K562 (cell line): ENCODE results near the gene KIT. TPM values are rescaled to one million over a fixed set of nuclear protein-coding genes. Genes with fewer than 3 reads are reported as not detected.

Experiments used
- ATAC-seq: fragments of 200-7000 bp; cut with Tn5 transposase; 3 replicates; pipeline ENCODE4 v1.9.1; 2020; ENCODE audit warnings: moderate library complexity
- BruUV-seq: library from RNA; stranded (reverse); fragments of 400-500 nt; replicated peaks from 2 replicates; lab custom pipeline; 2021; lab: Mats Ljungman, UMichigan
- CTCF ChIA-PET: fragments of 300-600 bp; formaldehyde crosslinking; extraction: SDS; loops from one replicate; lab custom pipeline; 2021; ENCODE audit warnings: low intra/inter-chr PET ratio; lab: Yijun Ruan, JAX
- POLR2A ChIA-PET: fragments of 300-600, 350-650 bp; sonication (Branson Sonifier 250); formaldehyde crosslinking; extraction: SDS; loops from one replicate; lab custom pipeline; 2021; ENCODE audit warnings: antibody characterized with exemption, inconsistent platforms; lab: Yijun Ruan, JAX
- DNase-seq, 4 experiments: peaks; one replicate each; pipeline versions ENCODE4 v3.0.0 to v3.0.0-alpha.2; 2011 to 2018; ENCODE audit warnings: low spot score in 3 of 4, mixed read lengths in 3 of 4; ENCODE audit errors: extremely low read depth in 1 of 4
- FAIRE-seq: peaks from 2 replicates; lab custom pipeline; 2011; peaks lifted over from hg19 to GRCh38; lab: Jason Lieb, UNC
- H2AFZ ChIP-seq: 2 replicates; pipeline ENCODE4 v1.6.0; 2011; ENCODE audit warnings: low read depth, low read length, control low read depth, inconsistent platforms
- H3K27ac ChIP-seq: fragments of 200-600 bp; 3 replicates; pipeline ENCODE4 v1.8.0; 2011; ENCODE audit warnings: low read depth, mild to moderate bottlenecking, control low read depth, inconsistent platforms, low read length, moderate library complexity, mixed read lengths; ENCODE audit errors: extremely low read depth
- H3K27me3 ChIP-seq, 2 experiments: fragments of 300-600 bp in 1 of 2; 2 replicates in 1 of 2; 3 replicates in 1 of 2; pipeline versions ENCODE4 v1.6.0 to v1.8.0; 2011; ENCODE audit warnings: inconsistent platforms in 2 of 2, low read length in 2 of 2, mild to moderate bottlenecking in 1 of 2, mixed read lengths in 1 of 2, moderate library complexity in 1 of 2; ENCODE audit not compliant: control insufficient read depth in 2 of 2, insufficient read depth in 2 of 2
- H3K36me3 ChIP-seq: fragments of 300-600 bp; 3 replicates; pipeline ENCODE4 v1.8.0; 2011; ENCODE audit warnings: mild to moderate bottlenecking, low read length, inconsistent platforms; ENCODE audit not compliant: control insufficient read depth, insufficient read depth
- H3K4me1 ChIP-seq, 2 experiments: fragments of 200-600 bp in 1 of 2; replicated peaks in 1 of 2; 2 replicates in 1 of 2; 3 replicates in 1 of 2; pipeline versions ENCODE4 v1.5.1 to v1.8.0; 2011; ENCODE audit warnings: inconsistent platforms in 2 of 2, low read length in 2 of 2, mild to moderate bottlenecking in 1 of 2, mixed read lengths in 1 of 2, moderate library complexity in 1 of 2; ENCODE audit not compliant: control insufficient read depth in 2 of 2, insufficient read depth in 2 of 2
- H3K4me2 ChIP-seq: 2 replicates; pipeline ENCODE4 v1.6.1; 2011; ENCODE audit warnings: low read length, control low read depth, inconsistent platforms, mixed read lengths; ENCODE audit not compliant: insufficient read depth
- H3K4me3 ChIP-seq: fragments of 200-600 bp; sonication (generic), shearing (Covaris generic); 2 replicates; pipeline ENCODE4 v1.5.1; 2016; ENCODE audit warnings: control low read depth, inconsistent platforms
- H3K79me2 ChIP-seq: fragments of 200-600 bp; 3 replicates; pipeline ENCODE4 v1.8.0; 2011; ENCODE audit warnings: low read length, inconsistent platforms; ENCODE audit not compliant: control insufficient read depth, insufficient read depth
- H3K9ac ChIP-seq, 2 experiments: 2 replicates each; pipeline versions ENCODE4 v1.6.0 to v1.6.1; 2011; ENCODE audit warnings: low read depth in 2 of 2, low read length in 2 of 2, control low read depth in 1 of 2, inconsistent platforms in 1 of 2, mild to moderate bottlenecking in 1 of 2, mixed read lengths in 1 of 2; ENCODE audit not compliant: insufficient read depth in 1 of 2
- H3K9me1 ChIP-seq: one replicate; pipeline ENCODE4 v1.6.0; 2011; ENCODE audit warnings: inconsistent platforms, mild to moderate bottlenecking, low read length, moderate library complexity; ENCODE audit not compliant: control insufficient read depth, insufficient read depth
- H3K9me3 ChIP-seq: replicated peaks from 2 replicates; pipeline ENCODE4 v1.5.1; 2011; ENCODE audit warnings: low read depth, low read length, inconsistent platforms; ENCODE audit not compliant: control insufficient read depth, insufficient read depth
- H4K20me1 ChIP-seq: replicated peaks from 2 replicates; pipeline ENCODE4 v1.6.1; 2011; ENCODE audit warnings: low read length, inconsistent platforms, mixed read lengths; ENCODE audit not compliant: control insufficient read depth, insufficient read depth
- IFI16 ChIP-seq: fragments of 250-450 bp; sonication (Bioruptor Pico); IDR thresholded peaks from 2 replicates; pipeline ENCODE4 v2.1.2; 2022; ENCODE audit warnings: mild to moderate bottlenecking, inconsistent platforms
- MAZ ChIP-seq, 2 experiments: fragments of 450-650 bp in 1 of 2; sonication (generic) in 1 of 2; formaldehyde crosslinking; IDR thresholded peaks in 1 of 2; conservative IDR thresholded peaks in 1 of 2; 2 replicates each; pipeline versions ENCODE4 v1.4.0 to v1.5.0; 2020; ENCODE audit warnings: mild to moderate bottlenecking in 1 of 2, missing genetic modification reagents in 1 of 2
- NCOA4 ChIP-seq: fragments of 450-650 bp; IDR thresholded peaks from 2 replicates; pipeline ENCODE4 v1.6.1; 2018; ENCODE audit warnings: mild to moderate bottlenecking; ENCODE audit not compliant: partially characterized antibody
- SIN3A ChIP-seq, 2 experiments: fragments of 150-350 bp in 1 of 2; IDR thresholded peaks; 2 replicates each; pipeline ENCODE4 v1.6.1; 2011 to 2016; ENCODE audit warnings: borderline replicate concordance in 2 of 2, low read depth in 2 of 2, low read length in 2 of 2, mild to moderate bottlenecking in 2 of 2, moderate library complexity in 2 of 2; ENCODE audit not compliant: control insufficient read depth in 1 of 2
- ZC3H4 ChIP-seq: sonication (generic); formaldehyde crosslinking; IDR thresholded peaks from 2 replicates; pipeline ENCODE4 v1.9.0; 2021; ENCODE audit warnings: missing genetic modification reagents, borderline replicate concordance
- ZNF3 ChIP-seq: fragments of 250-450 bp; sonication (Bioruptor Pico); IDR thresholded peaks from 2 replicates; pipeline ENCODE4 v1.5.0; 2021; ENCODE audit warnings: mild to moderate bottlenecking, moderate library complexity
- ZNF41 ChIP-seq: fragments of 250-450 bp; sonication (Bioruptor Pico); conservative IDR thresholded peaks from 2 replicates; pipeline ENCODE4 v1.4.0; 2020; ENCODE audit warnings: mild to moderate bottlenecking
- WGBS: fragments of 100-300 bp; shearing (Covaris generic); methylation state at CpG from one replicate; pipeline ENCODE4 v1.1.6; 2016; ENCODE audit warnings: low coverage, mixed read lengths; ENCODE audit not compliant: insufficient coverage; ENCODE audit errors: missing lambda C conversion rate; 5-methylcytosine and 5-hydroxymethylcytosine counted together
- in situ Hi-C: fragments of 300-500 bp; cut with MboI; formaldehyde crosslinking; loops from 4 replicates; pipeline ENCODE4 v1.15.0; 2018; ENCODE audit warnings: inconsistent platforms, mixed read lengths
- intact Hi-C: fragments of 100-400 bp; cut with micrococcal nuclease; formaldehyde crosslinking; loops from 2 replicates; pipeline ENCODE4 v1.14.2; 2022
- polyA plus RNA-seq, 8 experiments: library from polyadenylated mRNA; depleted of rRNA in 4 of 8; stranded (reverse) in 5 of 8; unstranded in 3 of 8; fragments of >200 nt; fragmentation: Nextera tagmentation in 2 of 8; fragmentation: Illumina TruSeq in 1 of 8; extraction: Ambion mirVana in 2 of 8; extraction: Trizol in 1 of 8; gene quantifications; 2 replicates each; pipeline versions ENCODE4 v1.2.1 to v1.2.3, GENCODE V29; 2011 to 2014; ENCODE audit warnings: inconsistent platforms in 1 of 8, missing spikeins in 1 of 8
- total RNA-seq, 7 experiments: library from RNA; depleted of rRNA in 6 of 7; stranded (reverse); fragments of >200 nt in 6 of 7; fragmentation: Illumina TruSeq in 2 of 7; extraction: Trizol in 2 of 7; gene quantifications; 2 replicates each; pipeline versions ENCODE4 v1.2.1 to v1.2.3, GENCODE V29; 2011 to 2021; ENCODE audit warnings: low replicate concordance in 1 of 7
- TF ChIP-seq, protein P1 (sequence below): conservative IDR thresholded peaks from 2 replicates; pipeline ENCODE4 v1.6.1; 2011; ENCODE audit warnings: low read depth, mild to moderate bottlenecking, low read length; ENCODE audit not compliant: control insufficient read depth
- TF ChIP-seq, protein P2 (sequence below): fragments of 450-650 bp; formaldehyde crosslinking; conservative IDR thresholded peaks from 2 replicates; pipeline ENCODE4 v1.4.0; 2022; ENCODE audit warnings: mild to moderate bottlenecking, missing genetic modification characterization

KIT gene
- total and polyA plus RNA-seq, 9 of the 15 experiments (the other 6 are each of a cell fraction or from before 2014, with no cell fraction given), result 0.27 to 5.6 (median 0.57) TPM

DNA sequence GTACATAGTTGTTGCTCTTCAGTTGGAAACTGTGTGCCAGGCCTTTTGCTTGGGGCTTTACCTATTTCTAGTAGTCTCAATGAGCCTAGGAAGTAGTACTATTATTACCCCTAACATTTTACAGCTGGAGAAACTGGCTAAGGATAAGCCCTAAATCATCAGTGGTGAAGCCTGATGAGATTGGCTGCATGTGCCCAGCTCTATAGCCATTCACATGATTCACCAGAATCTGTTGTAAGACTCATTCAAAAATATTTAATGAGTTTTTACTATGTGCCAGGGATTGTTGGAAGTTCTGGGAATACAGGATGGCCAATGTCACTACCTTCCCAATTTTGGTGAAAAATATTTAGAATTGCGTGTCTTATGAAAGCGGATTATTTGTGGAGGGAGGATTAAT is 2.8 kb downstream of the KIT start:
- POLR2A ChIA-PET, result interaction anchor here (0.8 kb wide), 1 partner anchor 12 kb away, joined by 3 read pairs; no protein-coding TSS in a partner anchor

DNA sequence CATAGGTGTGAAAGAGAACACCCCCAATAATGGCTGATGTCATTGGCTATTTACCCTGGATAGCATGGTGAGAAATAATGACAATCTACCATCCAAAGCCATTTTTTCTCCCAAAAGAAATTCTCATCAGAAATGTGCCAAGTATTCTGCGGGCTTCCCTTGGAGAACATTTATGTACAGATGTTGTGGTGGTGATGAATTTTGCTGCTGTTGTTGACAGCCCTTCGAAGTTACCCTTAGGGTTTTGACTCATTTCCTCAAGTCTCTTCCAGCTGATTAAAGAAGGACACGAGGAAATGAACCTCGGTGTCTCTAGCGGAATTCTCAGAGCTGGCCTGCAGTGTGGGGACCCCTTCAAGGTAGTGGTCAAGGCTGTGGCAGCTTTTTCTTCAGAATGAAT is 3.4 kb downstream of the KIT start:
- H3K9me3 ChIP-seq, result no peaks in the 10 kb centered on the region
- H3K9ac ChIP-seq, result no peak overlapping the region
- no peaks in the 10 kb centered on the region for H3K36me3 ChIP-seq
- ATAC-seq (no peak), FAIRE-seq (no peak), DNase-seq (no peak)
- H3K4me2 ChIP-seq, result no peak overlapping the region
- no peak overlapping the region for H3K27ac ChIP-seq
- ChIA-PET POLR2A (no interaction called here), CTCF (no interaction called here)
- no TSS peak for BruUV-seq
- peaks cover 5 to 23% of the 10 kb centered on the region in 2 experiments; a peak in 3 of 5 replicates for H3K4me1 ChIP-seq
- intact Hi-C loops, result no loop called here
- H3K4me3 ChIP-seq, result no peak overlapping the region
- whole genome bisulfite sequencing, result 25% methylated on average over 5 of the region's 5 CpGs
- H4K20me1 ChIP-seq, result no peaks in the 10 kb centered on the region
- H3K79me2 ChIP-seq, result no peaks in the 10 kb centered on the region
- no peak overlapping the region for H2AFZ ChIP-seq
- in situ Hi-C loops, result no loop called here
- no peak for TF ChIP-seq SIN3A (IDR thresholded peaks at IDR 0.05; ENCODE audit: borderline replicate concordance in 2 of 2, control insufficient read depth in 1 of 2, low read depth in 2 of 2, low read length in 2 of 2)
- TF ChIP-seq, protein P1, sequence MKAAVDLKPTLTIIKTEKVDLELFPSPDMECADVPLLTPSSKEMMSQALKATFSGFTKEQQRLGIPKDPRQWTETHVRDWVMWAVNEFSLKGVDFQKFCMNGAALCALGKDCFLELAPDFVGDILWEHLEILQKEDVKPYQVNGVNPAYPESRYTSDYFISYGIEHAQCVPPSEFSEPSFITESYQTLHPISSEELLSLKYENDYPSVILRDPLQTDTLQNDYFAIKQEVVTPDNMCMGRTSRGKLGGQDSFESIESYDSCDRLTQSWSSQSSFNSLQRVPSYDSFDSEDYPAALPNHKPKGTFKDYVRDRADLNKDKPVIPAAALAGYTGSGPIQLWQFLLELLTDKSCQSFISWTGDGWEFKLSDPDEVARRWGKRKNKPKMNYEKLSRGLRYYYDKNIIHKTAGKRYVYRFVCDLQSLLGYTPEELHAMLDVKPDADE, result no peak
- no peak for TF ChIP-seq ZC3H4 (CRISPR knock-in tag)
- TF ChIP-seq MAZ (CRISPR knock-in tag; conservative IDR thresholded peaks at IDR 0.05 in 1 of 2, IDR thresholded peaks at IDR 0.05 in 1 of 2), result 0 out of 4 replicates have a peak, but pooled peaks of 1 of the 2 experiments have one; percentile 19
- peaks cover 0 to 21% of the 10 kb centered on the region in 2 experiments; a peak in 4 of 5 replicates for H3K27me3 ChIP-seq
- H3K9me1 ChIP-seq, result no peaks in the 10 kb centered on the region

More for the DNA sequence above, 2.8 kb downstream of the KIT start:
- Histone ChIP-seq H3K79me2 (no peaks in the 10 kb centered on the region), H4K20me1 (no peaks in the 10 kb centered on the region), H3K4me2 (no peak overlapping the region), H3K9me1 (no peaks in the 10 kb centered on the region), H3K4me3 (no peak overlapping the region), H3K36me3 (no peaks in the 10 kb centered on the region), H3K9me3 (no peaks in the 10 kb centered on the region), H3K4me1 (peaks cover 5 to 23% of the 10 kb centered on the region in 2 experiments; a peak in 3 of 5 replicates), H2AFZ (no peak overlapping the region), H3K27ac (no peak overlapping the region), H3K27me3 (peaks cover 0 to 21% of the 10 kb centered on the region in 2 experiments; a peak in 4 of 5 replicates), H3K9ac (no peak overlapping the region)
- no TSS peak for BruUV-seq
- no peak for ATAC-seq
- intact Hi-C loops (no loop called here), in situ Hi-C loops (no loop called here)
- no peak for DNase-seq
- FAIRE-seq, result no peak
- TF ChIP-seq, protein P2, sequence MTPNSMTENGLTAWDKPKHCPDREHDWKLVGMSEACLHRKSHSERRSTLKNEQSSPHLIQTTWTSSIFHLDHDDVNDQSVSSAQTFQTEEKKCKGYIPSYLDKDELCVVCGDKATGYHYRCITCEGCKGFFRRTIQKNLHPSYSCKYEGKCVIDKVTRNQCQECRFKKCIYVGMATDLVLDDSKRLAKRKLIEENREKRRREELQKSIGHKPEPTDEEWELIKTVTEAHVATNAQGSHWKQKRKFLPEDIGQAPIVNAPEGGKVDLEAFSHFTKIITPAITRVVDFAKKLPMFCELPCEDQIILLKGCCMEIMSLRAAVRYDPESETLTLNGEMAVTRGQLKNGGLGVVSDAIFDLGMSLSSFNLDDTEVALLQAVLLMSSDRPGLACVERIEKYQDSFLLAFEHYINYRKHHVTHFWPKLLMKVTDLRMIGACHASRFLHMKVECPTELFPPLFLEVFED (CRISPR knock-in tag), result no peak
- TF ChIP-seq ZNF3 (no peak), NCOA4 (no peak), ZNF41 (CRISPR knock-in tag) (no peak), IFI16 (CRISPR knock-in tag) (no peak)
- WGBS, result 65% methylated on average over 2 of the region's 2 CpGs
- CTCF ChIA-PET, result no interaction called here
